Thoracic aorta (tissue), 2 donors: ENCODE measurements around the gene MYO3B. TPM values are rescaled to one million over a fixed set of nuclear protein-coding genes. Genes with fewer than 3 reads are reported as not detected.
"Not testable (repeated sequence)": the region's sequence is repeated elsewhere in the genome, so short reads cannot be mapped to it uniquely, and the experiment has no call there.

Experiments
- ATAC-seq: fragments of 150-250 bp; one replicate; pipeline ENCODE4 v1.8.0; 2017; ENCODE audit warnings: low read depth; ENCODE audit not compliant: insufficient number of reproducible peaks, low FRiP score
- DNase-seq: peaks from one replicate; pipeline ENCODE4 v3.0.0-alpha.2; 2020; ENCODE audit warnings: low spot score
- H3K27ac ChIP-seq, 2 donors: fragments of 200-600 bp; sonication (generic); 1 replicate in 1 of 2; 2 replicates in 1 of 2; pipeline ENCODE4 v1.5.1; 2016; ENCODE audit warnings: mild to moderate bottlenecking in 2 of 2, moderate library complexity in 2 of 2
- H3K27me3 ChIP-seq: fragments of 200-600 bp; sonication (generic); replicated peaks from 2 replicates; pipeline ENCODE4 v1.6.0; 2016; ENCODE audit warnings: mild to moderate bottlenecking; ENCODE audit not compliant: insufficient read depth
- H3K36me3 ChIP-seq: fragments of 200-600 bp; sonication (generic); one replicate; pipeline ENCODE4 v1.5.1; 2016
- H3K4me1 ChIP-seq, 2 donors: fragments of 200-600 bp; sonication (generic); 1 replicate in 1 of 2; 2 replicates in 1 of 2; pipeline versions ENCODE4 v1.5.1 to v1.6.0; 2016; ENCODE audit warnings: low read depth in 2 of 2, mild to moderate bottlenecking in 1 of 2; ENCODE audit not compliant: control insufficient read depth in 1 of 2
- H3K4me3 ChIP-seq: fragments of 200-600 bp; sonication (generic); 2 replicates; pipeline ENCODE4 v1.5.1; 2016; ENCODE audit warnings: mild to moderate bottlenecking
- H3K9me3 ChIP-seq: fragments of 200-600 bp; sonication (generic); 2 replicates; pipeline ENCODE4 v1.5.1; 2016
- total RNA-seq, 2 donors: library from RNA; depleted of rRNA; stranded (reverse); fragments of >200 nt; gene quantifications; one replicate each; pipeline versions ENCODE4 v1.1.0 to v1.2.3, GENCODE V29; 2016
- TF ChIP-seq, protein P1 (sequence below): fragments of 200-600 bp; sonication (generic); IDR thresholded peaks from one replicate; pipeline ENCODE4 v1.5.1; 2019; ENCODE audit warnings: antibody characterized with exemption

The MYO3B gene
- total RNA-seq, 2 donors from 2014 or later, result not detected

DNA sequence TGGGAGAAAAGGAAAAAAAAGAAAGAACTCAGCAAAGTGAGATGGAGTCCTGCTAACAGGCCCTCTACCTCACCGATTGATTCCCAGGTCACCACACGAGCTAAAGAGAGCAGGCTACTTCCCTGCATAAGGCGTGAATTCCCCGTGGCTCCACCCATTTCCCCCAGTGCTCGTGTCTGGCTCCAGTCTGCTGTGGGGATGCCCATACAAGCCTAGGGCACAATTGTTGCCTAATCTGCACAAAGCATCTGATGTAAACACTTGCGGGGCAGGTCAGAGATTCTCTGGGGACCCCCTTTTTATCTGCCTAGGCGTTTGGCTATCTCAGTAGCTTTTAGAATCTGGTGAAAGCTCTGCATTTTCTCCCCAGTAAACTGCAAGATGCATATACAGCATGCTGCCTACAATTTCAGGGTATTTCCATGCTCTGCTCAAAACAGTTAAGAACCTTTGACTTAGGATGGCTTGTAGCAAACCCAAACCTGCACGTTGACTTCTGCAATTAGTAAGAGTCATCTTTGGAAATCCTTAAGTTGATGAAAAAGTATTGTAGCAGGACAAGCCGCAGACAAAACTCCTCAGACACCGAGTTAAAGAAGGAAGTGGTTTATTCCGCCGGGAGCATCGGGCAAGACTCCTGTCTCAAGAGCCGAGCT is 34.8 kb downstream of the MYO3B start:
- H3K27ac ChIP-seq, result no peak overlapping the region
- DNase-seq (no peak), ATAC-seq (no peak)
- H3K36me3 ChIP-seq, result no peaks in the 10 kb centered on the region
- no peaks in the 10 kb centered on the region for H3K9me3 ChIP-seq
- peaks cover 0 to 6% of the 10 kb centered on the region in 2 donors for H3K4me1 ChIP-seq
- H3K4me3 ChIP-seq, result no peak overlapping the region
- TF ChIP-seq, protein P1, sequence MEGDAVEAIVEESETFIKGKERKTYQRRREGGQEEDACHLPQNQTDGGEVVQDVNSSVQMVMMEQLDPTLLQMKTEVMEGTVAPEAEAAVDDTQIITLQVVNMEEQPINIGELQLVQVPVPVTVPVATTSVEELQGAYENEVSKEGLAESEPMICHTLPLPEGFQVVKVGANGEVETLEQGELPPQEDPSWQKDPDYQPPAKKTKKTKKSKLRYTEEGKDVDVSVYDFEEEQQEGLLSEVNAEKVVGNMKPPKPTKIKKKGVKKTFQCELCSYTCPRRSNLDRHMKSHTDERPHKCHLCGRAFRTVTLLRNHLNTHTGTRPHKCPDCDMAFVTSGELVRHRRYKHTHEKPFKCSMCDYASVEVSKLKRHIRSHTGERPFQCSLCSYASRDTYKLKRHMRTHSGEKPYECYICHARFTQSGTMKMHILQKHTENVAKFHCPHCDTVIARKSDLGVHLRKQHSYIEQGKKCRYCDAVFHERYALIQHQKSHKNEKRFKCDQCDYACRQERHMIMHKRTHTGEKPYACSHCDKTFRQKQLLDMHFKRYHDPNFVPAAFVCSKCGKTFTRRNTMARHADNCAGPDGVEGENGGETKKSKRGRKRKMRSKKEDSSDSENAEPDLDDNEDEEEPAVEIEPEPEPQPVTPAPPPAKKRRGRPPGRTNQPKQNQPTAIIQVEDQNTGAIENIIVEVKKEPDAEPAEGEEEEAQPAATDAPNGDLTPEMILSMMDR, result no peak
- H3K27me3 ChIP-seq, result no peaks in the 10 kb centered on the region

DNA sequence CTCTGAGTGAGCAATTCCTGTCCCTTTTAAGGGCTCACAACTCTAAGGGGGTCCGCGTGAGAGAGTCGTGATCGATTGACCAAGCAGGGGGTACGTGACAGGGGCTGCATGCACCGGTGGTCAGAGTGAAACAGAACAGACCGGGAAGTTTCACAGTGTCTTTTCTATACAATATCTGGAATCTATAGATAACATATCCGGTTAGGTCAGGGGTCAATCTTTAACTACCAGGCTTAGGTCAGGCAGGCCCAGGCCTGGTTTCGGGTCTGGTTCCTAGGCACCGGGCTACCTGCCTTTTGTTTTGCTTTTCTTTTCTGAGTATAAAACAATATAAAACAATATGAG is 35.3 kb downstream of the MYO3B start:
- H3K4me1 ChIP-seq, result peaks cover 0 to 11% of the 10 kb centered on the region in 2 donors
- H3K27me3 ChIP-seq, ATAC-seq, H3K9me3 ChIP-seq, H3K4me3 ChIP-seq, DNase-seq, H3K36me3 ChIP-seq, H3K27ac ChIP-seq: not testable (repeated sequence)

DNA sequence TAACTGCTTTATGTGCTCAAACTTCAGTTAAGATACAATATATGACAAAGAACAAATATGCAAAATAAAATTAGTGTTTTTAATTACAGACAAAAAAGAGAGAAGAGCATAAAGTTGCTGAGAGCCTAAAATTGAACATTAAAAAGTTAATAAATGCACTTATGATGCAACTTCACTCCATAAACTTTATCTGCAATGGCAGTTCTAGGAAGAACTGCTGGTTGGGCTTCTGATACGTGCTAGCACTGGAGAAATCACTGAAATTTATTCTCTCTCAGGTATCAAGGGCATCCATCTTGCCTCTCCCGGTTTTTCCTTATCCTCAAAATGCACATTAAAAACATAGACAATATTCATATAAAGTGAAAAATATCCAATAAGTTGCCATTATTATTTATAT is 35.7 kb downstream of the MYO3B start:
- TF ChIP-seq, protein P1, result no peak
- Histone ChIP-seq H3K9me3 (no peaks in the 10 kb centered on the region), H3K27me3 (no peaks in the 10 kb centered on the region), H3K27ac (no peak overlapping the region), H3K4me3 (no peak overlapping the region), H3K4me1 (peaks cover 0 to 13% of the 10 kb centered on the region in 2 donors), H3K36me3 (no peaks in the 10 kb centered on the region)
- DNase-seq (no peak), ATAC-seq (no peak)

DNA sequence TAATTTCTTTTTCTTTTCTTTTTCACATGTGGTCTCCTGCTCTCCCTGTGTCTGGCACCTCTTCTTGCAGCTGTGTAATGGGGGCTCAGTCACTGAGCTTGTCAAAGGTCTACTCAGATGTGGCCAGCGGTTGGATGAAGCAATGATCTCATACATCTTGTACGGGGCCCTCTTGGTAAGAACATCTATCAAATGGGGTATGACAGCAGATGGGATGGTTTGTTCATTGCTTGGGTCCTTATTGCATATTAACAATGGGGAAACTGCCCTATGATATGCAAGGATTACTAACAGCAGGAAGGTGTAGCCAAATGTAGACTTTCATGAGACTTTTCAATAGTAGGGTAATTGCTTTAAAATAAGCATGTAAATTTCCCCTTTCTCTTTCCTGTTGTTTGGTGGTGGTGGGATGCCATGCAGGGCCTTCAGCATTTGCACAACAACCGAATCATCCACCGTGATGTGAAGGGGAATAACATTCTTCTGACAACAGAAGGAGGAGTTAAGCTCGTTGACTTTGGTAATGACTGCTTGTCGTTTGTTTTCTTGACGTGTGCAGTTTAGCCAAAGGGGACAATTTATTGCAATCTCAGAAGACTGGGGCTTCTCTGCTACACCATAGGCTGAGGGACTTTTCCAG is 36.5 kb downstream of the MYO3B start:
- Histone ChIP-seq H3K9me3 (no peaks in the 10 kb centered on the region), H3K4me3 (no peak overlapping the region), H3K27me3 (no peaks in the 10 kb centered on the region), H3K4me1 (peaks cover 0 to 13% of the 10 kb centered on the region in 2 donors), H3K36me3 (no peaks in the 10 kb centered on the region), H3K27ac (no peak overlapping the region)
- no peak for ATAC-seq
- TF ChIP-seq, protein P1, result no peak
- no peak for DNase-seq

DNA sequence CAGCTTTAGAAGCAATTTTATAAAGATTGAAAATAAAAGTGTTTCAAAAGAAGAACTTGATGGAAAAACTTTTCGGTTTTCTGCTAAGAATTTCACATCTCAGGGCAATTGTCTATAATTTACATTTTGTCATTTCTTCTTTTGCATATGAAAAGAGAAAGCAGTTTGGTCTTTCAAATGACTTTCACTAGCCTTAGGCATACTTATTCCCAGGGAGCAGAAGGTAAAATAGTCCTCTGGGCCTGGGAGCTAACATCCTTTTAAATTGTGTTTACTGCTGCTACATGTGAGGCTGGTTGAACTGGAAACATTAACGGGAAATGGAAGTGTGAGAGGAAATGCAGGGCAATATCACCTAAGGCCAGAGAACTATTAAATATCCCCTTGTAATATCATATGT is 37.1 kb downstream of the MYO3B start:
- Histone ChIP-seq H3K4me3 (no peak overlapping the region), H3K27me3 (no peaks in the 10 kb centered on the region), H3K27ac (no peak overlapping the region), H3K36me3 (no peaks in the 10 kb centered on the region), H3K4me1 (peaks cover 0 to 13% of the 10 kb centered on the region in 2 donors), H3K9me3 (no peaks in the 10 kb centered on the region)
- TF ChIP-seq, protein P1, result no peak
- ATAC-seq, result no peak
- no peak for DNase-seq
